GM23338 (cell line): ENCODE results near the gene ESPN. TPM values are rescaled to one million over a fixed set of nuclear protein-coding genes. Genes with fewer than 3 reads are reported as not detected.

Experiments used
- ATAC-seq: fragments of 200-7000 bp; cut with Tn5 transposase; 3 replicates; pipeline ENCODE4 v1.9.1; 2020
- DNase-seq: peaks from one replicate; pipeline ENCODE4 v3.0.0-alpha.2; 2015; ENCODE audit warnings: low spot score
- H2AFZ ChIP-seq: fragments of 200-600 bp; sonication (generic); 2 replicates; pipeline ENCODE4 v1.8.0; 2016; ENCODE audit warnings: antibody characterized with exemption, mild to moderate bottlenecking, moderate library complexity
- H3F3A ChIP-seq: fragments of 200-600 bp; sonication (generic); replicated peaks from 2 replicates; pipeline ENCODE4 v1.8.0; 2017; ENCODE audit warnings: antibody characterized with exemption, mixed run types, low read depth
- H3K27ac ChIP-seq: fragments of 200-600 bp; sonication (generic); 2 replicates; pipeline ENCODE4 v1.6.1; 2016; ENCODE audit warnings: low read depth
- H3K27me3 ChIP-seq: fragments of 200-600 bp; sonication (generic); 2 replicates; pipeline ENCODE4 v1.8.0; 2016; ENCODE audit warnings: mild to moderate bottlenecking, mixed run types, moderate library complexity; ENCODE audit not compliant: insufficient read depth
- H3K36me3 ChIP-seq: fragments of 200-600 bp; sonication (generic); 2 replicates; pipeline ENCODE4 v1.8.0; 2016; ENCODE audit warnings: mild to moderate bottlenecking; ENCODE audit not compliant: insufficient read depth
- H3K4me1 ChIP-seq: fragments of 200-600 bp; sonication (generic); 2 replicates; pipeline ENCODE4 v1.8.0; 2016; ENCODE audit warnings: mild to moderate bottlenecking, moderate library complexity; ENCODE audit not compliant: insufficient read depth
- H3K4me2 ChIP-seq: fragments of 200-600 bp; sonication (generic); 2 replicates; pipeline ENCODE4 v1.7.1; 2017; ENCODE audit warnings: mixed run types
- H3K4me3 ChIP-seq: fragments of 200-600 bp; sonication (generic); 2 replicates; pipeline ENCODE4 v1.6.1; 2016; ENCODE audit warnings: mixed run types
- H3K79me2 ChIP-seq: fragments of 200-600 bp; sonication (generic); replicated peaks from 2 replicates; pipeline ENCODE4 v1.8.0; 2017; ENCODE audit warnings: mild to moderate bottlenecking; ENCODE audit not compliant: insufficient read depth
- H3K9me2 ChIP-seq: fragments of 200-600 bp; sonication (generic); 2 replicates; pipeline ENCODE4 v1.8.0; 2017; ENCODE audit not compliant: insufficient read depth
- H4K20me1 ChIP-seq: fragments of 200-600 bp; sonication (generic); replicated peaks from 2 replicates; pipeline ENCODE4 v1.8.0; 2017; ENCODE audit warnings: mild to moderate bottlenecking; ENCODE audit not compliant: insufficient read depth
- H3K27ac Mint-ChIP-seq: 2 replicates; pipeline ENCODE4 v1.8.0; 2020; ENCODE audit warnings: inconsistent platforms, mild to moderate bottlenecking, moderate library complexity, mixed read lengths
- H3K27me3 Mint-ChIP-seq: 3 replicates; pipeline ENCODE4 v1.8.0; 2022; ENCODE audit warnings: low read depth, mild to moderate bottlenecking, moderate library complexity, mixed read lengths, inconsistent platforms; ENCODE audit not compliant: insufficient read depth, poor library complexity
- H3K36me3 Mint-ChIP-seq: 3 replicates; pipeline ENCODE4 v1.8.0; 2021; ENCODE audit warnings: low read depth, mild to moderate bottlenecking, inconsistent platforms, moderate library complexity, mixed read lengths
- H3K4me1 Mint-ChIP-seq: 3 replicates; pipeline ENCODE4 v1.8.0; 2020; ENCODE audit warnings: mild to moderate bottlenecking, inconsistent platforms, mixed read lengths
- H3K4me3 Mint-ChIP-seq: 3 replicates; pipeline ENCODE4 v1.8.0; 2021; ENCODE audit warnings: moderate library complexity, mild to moderate bottlenecking, inconsistent platforms, mixed read lengths
- H3K9me3 Mint-ChIP-seq: 3 replicates; pipeline ENCODE4 v1.8.0; 2020; ENCODE audit warnings: moderate library complexity, mild to moderate bottlenecking, inconsistent platforms, mixed read lengths
- CREB1 ChIP-seq: fragments of 250-450 bp; sonication (Bioruptor Pico); IDR thresholded peaks from 2 replicates; pipeline ENCODE4 v1.5.0; 2020; ENCODE audit warnings: low read depth, mild to moderate bottlenecking, moderate library complexity
- ETS1 ChIP-seq: IDR thresholded peaks from 2 replicates; pipeline ENCODE4 v1.6.1; 2016; ENCODE audit warnings: antibody characterized with exemption
- EZH2phosphoT487 ChIP-seq: fragments of 200-600 bp; sonication (generic); IDR thresholded peaks from one replicate; pipeline ENCODE4 v1.8.1; 2018; ENCODE audit warnings: antibody characterized with exemption; ENCODE audit not compliant: unreplicated experiment
- NANOG ChIP-seq: IDR thresholded peaks from 2 replicates; pipeline ENCODE4 v1.6.1; 2016; ENCODE audit warnings: antibody characterized with exemption, borderline replicate concordance
- POLR2AphosphoS5 ChIP-seq: IDR thresholded peaks from 2 replicates; pipeline ENCODE4 v1.6.1; 2016; ENCODE audit warnings: antibody characterized with exemption, low read depth
- ZNF114 ChIP-seq: fragments of 250-450 bp; sonication (Bioruptor Pico); IDR thresholded peaks from 2 replicates; pipeline ENCODE4 v1.5.0; 2020; ENCODE audit warnings: mild to moderate bottlenecking, moderate library complexity
- ZNF331 ChIP-seq: fragments of 250-450 bp; sonication (Bioruptor Pico); IDR thresholded peaks from 2 replicates; pipeline ENCODE4 v1.5.0; 2020; ENCODE audit warnings: low read depth, mild to moderate bottlenecking, moderate library complexity
- ZNF462 ChIP-seq: fragments of 250-450 bp; sonication (Bioruptor Pico); IDR thresholded peaks from 2 replicates; pipeline ENCODE4 v1.5.0; 2020; ENCODE audit warnings: mild to moderate bottlenecking, moderate library complexity
- polyA plus RNA-seq: library from polyadenylated mRNA; unstranded; fragments of >200 nt; fragmentation: Nextera tagmentation; extraction: Ambion mirVana; gene quantifications from 2 replicates; pipeline ENCODE4 v1.2.1, GENCODE V29; 2016
- total RNA-seq: library from RNA; depleted of rRNA; stranded (reverse); fragments of >200 nt; shearing (Covaris generic); gene quantifications from 2 replicates; pipeline ENCODE4 v1.2.3, GENCODE V29; 2014

ESPN gene
- total and polyA plus RNA-seq, 2 experiments from 2014 or later, result 12.2 to 13.6 TPM

GRCh38 chr1:6384135-6384534 is 40.4 kb upstream of the ESPN start:
- H3K79me2 ChIP-seq, result peaks cover 96% of the 10 kb centered on the region

GRCh38 chr1:6384962-6385361 is 39.6 kb upstream of the ESPN start:
- Histone ChIP-seq H3K36me3 (no peaks in the 10 kb centered on the region; the same call in 1 of the 2 replicates), H3K79me2 (peaks cover 96% of the 10 kb centered on the region), H3K27me3 (no peaks in the 10 kb centered on the region), H3K4me3 (peak overlapping the region; percentile 46; the same call in 1 of the 2 replicates), H3K27ac (peak overlapping the region; percentile 83; the same call in 1 of the 2 replicates), H4K20me1 (peaks cover 19% of the 10 kb centered on the region), H3K4me1 (peaks cover 33% of the 10 kb centered on the region), H2AFZ (no peak overlapping the region), H3F3A (peaks cover 12% of the 10 kb centered on the region), H3K9me2 (no peaks in the 10 kb centered on the region), H3K4me2 (peak overlapping the region; percentile 76)
- ATAC-seq (no peak), DNase-seq (no peak)
- peak overlapping the region; percentile 100 for H3K27ac Mint-ChIP-seq
- H3K9me3 Mint-ChIP-seq, result peaks cover 7% of the 10 kb centered on the region; the same call in 2 of the 3 replicates
- H3K36me3 Mint-ChIP-seq, result peaks cover 26% of the 10 kb centered on the region
- H3K4me3 Mint-ChIP-seq, result peak overlapping the region; percentile 67
- peaks cover 32% of the 10 kb centered on the region for H3K4me1 Mint-ChIP-seq
- TF ChIP-seq POLR2AphosphoS5 (no peak), EZH2phosphoT487 (no peak), ZNF114 (CRISPR knock-in tag) (no peak), NANOG (no peak), ZNF331 (CRISPR knock-in tag) (no peak), CREB1 (CRISPR knock-in tag) (no peak)
- H3K27me3 Mint-ChIP-seq, result peaks cover 17% of the 10 kb centered on the region

More at GRCh38 chr1:6384135-6384534, 40.4 kb upstream of the ESPN start:
- H3K4me3 ChIP-seq, result no peak overlapping the region
- peaks cover 11% of the 10 kb centered on the region; the same call in 2 of the 3 replicates for H3K9me3 Mint-ChIP-seq
- no peaks in the 10 kb centered on the region for H3K9me2 ChIP-seq
- H3K27ac ChIP-seq, result no peak overlapping the region
- no peaks in the 10 kb centered on the region; the same call in 1 of the 2 replicates for H3K36me3 ChIP-seq
- H3K4me2 ChIP-seq, result no peak overlapping the region
- H3K27me3 Mint-ChIP-seq, result peaks cover 13% of the 10 kb centered on the region
- H3F3A ChIP-seq, result peaks cover 10% of the 10 kb centered on the region
- no peak for ATAC-seq
- no peak for DNase-seq
- no peak overlapping the region for H3K4me3 Mint-ChIP-seq
- H3K27ac Mint-ChIP-seq, result no peak overlapping the region
- peaks cover 25% of the 10 kb centered on the region for H4K20me1 ChIP-seq
- H3K4me1 ChIP-seq, result peaks cover 33% of the 10 kb centered on the region
- peaks cover 34% of the 10 kb centered on the region for H3K4me1 Mint-ChIP-seq
- TF ChIP-seq POLR2AphosphoS5 (no peak), CREB1 (CRISPR knock-in tag) (no peak)
- no peaks in the 10 kb centered on the region for H3K27me3 ChIP-seq
- H2AFZ ChIP-seq, result no peak overlapping the region
- H3K36me3 Mint-ChIP-seq, result peaks cover 25% of the 10 kb centered on the region

- peaks cover 28% of the 10 kb centered on the region for H3K36me3 Mint-ChIP-seq
- H3K4me3 Mint-ChIP-seq, result peak overlapping the region; percentile 67
- peak overlapping the region; percentile 46; the same call in 1 of the 2 replicates for H3K4me3 ChIP-seq
- H3K79me2 ChIP-seq, result peaks cover 96% of the 10 kb centered on the region
- peaks cover 33% of the 10 kb centered on the region for H3K4me1 ChIP-seq
- H4K20me1 ChIP-seq, result peaks cover 16% of the 10 kb centered on the region
- H3K27me3 Mint-ChIP-seq, result peaks cover 17% of the 10 kb centered on the region
- peaks cover 32% of the 10 kb centered on the region for H3K4me1 Mint-ChIP-seq
- no peaks in the 10 kb centered on the region for H3K27me3 ChIP-seq
- peaks cover 12% of the 10 kb centered on the region for H3F3A ChIP-seq
- no peak overlapping the region for H2AFZ ChIP-seq
- peaks cover under 1% of the 10 kb centered on the region; the same call in 1 of the 3 replicates for H3K9me3 Mint-ChIP-seq
- H3K27ac Mint-ChIP-seq, result peak overlapping the region; percentile 100
- no peaks in the 10 kb centered on the region for H3K9me2 ChIP-seq
- TF ChIP-seq ETS1, result peak; percentile 70; the same call in 1 of the 2 replicates
- peak; percentile 19; the same call in 1 of the 2 replicates for TF ChIP-seq POLR2AphosphoS5
- peak; percentile 89 for TF ChIP-seq CREB1 (CRISPR knock-in tag)
- TF ChIP-seq ZNF114 (CRISPR knock-in tag), result no peak
- TF ChIP-seq ZNF462, result no peak
- DNase-seq, result peak; percentile 96
- peak overlapping the region; percentile 76 for H3K4me2 ChIP-seq
- ATAC-seq, result peak; percentile 90
- H3K27ac ChIP-seq, result peak overlapping the region; percentile 83
- H3K36me3 ChIP-seq, result no peaks in the 10 kb centered on the region; the same call in 1 of the 2 replicates
Measured at GRCh38 chr1:6385488-6386191, 38.9 kb upstream of the ESPN start.
